ENCODE measurements around the gene GAS7.

Gene GAS7

DNA sequence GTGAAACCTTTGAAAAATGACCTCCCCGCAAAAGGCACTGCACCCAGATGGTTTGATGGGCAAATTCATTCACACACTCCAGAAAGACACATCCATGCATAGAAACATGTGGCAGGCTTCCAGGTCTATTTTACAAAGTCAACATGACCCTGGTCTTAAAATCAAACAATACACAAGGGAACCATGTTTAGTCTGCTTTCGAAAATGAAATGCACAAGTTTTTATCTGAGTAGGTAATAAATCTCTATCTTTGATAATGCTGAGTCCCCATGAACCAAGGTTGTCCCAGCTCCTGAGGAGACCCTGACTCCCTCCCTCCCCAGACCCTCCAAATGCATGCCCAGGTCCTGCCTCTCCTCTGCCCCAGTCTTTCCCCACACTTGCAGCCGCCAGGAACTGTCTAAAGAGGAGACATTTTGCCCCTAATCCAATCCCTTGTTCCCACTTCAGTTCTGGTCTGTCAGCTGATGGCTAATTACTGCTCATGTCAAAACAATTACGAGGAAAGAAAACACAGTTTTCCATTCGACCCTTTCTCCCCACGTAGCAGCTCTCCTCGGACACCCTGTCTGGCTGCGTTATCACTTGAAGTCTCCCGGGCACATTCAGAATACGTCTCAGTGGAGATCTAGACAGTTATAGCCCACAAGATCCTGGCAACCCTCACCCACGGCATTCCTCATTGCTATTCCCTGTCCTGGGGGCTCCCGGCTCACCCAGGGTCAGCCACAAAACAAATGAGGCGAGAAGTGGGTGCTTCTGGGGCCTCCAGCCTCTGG is 224.5 kb downstream of the GAS7 start:
- DNase-seq (ENCODE audit: low read depth): no peak

DNA sequence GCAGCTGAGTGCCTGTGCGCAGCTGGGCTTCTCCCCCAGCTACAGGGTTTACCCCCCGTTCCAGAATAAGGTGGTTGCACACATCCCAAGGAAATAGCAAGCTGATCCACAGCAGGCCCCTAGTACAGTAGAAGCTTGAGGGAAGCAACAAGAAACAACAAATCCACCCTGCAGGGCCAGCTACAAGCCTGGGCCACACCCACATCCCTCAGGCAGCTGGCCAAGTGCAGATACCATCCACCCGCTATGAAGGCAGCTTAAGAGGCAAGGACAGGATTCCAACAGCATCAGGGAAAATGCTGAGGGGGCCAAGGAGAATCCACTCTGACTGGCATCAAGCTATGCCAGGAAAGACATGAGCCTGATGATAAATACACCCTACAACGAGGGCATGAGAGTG is 226.4 kb downstream of the GAS7 start:
- no peak overlapping the region for H3K4me3 ChIP-seq (ENCODE audit: low read depth, low read length)
- DNase-seq (ENCODE audit: low read depth): no peak
- TF ChIP-seq, protein P1, sequence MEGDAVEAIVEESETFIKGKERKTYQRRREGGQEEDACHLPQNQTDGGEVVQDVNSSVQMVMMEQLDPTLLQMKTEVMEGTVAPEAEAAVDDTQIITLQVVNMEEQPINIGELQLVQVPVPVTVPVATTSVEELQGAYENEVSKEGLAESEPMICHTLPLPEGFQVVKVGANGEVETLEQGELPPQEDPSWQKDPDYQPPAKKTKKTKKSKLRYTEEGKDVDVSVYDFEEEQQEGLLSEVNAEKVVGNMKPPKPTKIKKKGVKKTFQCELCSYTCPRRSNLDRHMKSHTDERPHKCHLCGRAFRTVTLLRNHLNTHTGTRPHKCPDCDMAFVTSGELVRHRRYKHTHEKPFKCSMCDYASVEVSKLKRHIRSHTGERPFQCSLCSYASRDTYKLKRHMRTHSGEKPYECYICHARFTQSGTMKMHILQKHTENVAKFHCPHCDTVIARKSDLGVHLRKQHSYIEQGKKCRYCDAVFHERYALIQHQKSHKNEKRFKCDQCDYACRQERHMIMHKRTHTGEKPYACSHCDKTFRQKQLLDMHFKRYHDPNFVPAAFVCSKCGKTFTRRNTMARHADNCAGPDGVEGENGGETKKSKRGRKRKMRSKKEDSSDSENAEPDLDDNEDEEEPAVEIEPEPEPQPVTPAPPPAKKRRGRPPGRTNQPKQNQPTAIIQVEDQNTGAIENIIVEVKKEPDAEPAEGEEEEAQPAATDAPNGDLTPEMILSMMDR (IDR thresholded peaks at IDR 0.05; ENCODE audit: insufficient read depth, low read depth, low read length, missing control alignments): no peak

More for the DNA sequence above, 224.5 kb downstream of the GAS7 start:
- H3K4me3 ChIP-seq (ENCODE audit: low read depth, low read length): no peak overlapping the region
- TF ChIP-seq, protein P1 (IDR thresholded peaks at IDR 0.05; ENCODE audit: insufficient read depth, low read depth, low read length, missing control alignments): no peak

DNA sequence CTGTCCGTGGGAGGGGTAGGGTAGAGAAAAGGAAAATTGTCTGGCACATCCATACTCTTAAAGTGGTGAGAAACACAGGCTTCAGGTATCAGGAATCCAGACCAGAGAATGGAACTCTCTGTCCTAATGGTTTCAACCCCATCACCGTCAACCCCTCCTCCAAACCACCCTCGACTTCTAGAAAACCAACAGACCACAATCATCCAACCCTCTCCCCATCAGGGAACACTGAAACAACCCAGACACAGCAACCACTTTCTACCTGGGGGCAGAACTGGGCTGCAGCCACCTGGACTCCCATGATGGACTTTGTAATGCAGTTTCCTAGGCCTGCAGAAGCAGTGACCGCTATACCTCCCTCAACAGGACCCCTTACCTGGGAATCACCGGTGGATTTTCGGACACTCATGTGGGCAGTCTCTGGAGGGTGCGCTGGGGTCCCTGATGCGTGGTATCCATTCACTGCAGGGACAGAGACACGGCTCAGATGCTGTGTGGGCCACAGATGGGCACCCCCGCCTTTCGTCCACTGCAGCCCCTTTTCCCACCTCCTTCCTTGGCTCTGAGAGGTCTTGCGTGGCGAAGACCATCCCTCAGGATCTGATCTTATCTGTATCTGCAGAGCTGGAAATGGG is 229.0 kb downstream of the GAS7 start:
- H3K4me3 ChIP-seq (ENCODE audit: low read depth, low read length): no peak overlapping the region
- TF ChIP-seq, protein P1 (IDR thresholded peaks at IDR 0.05; ENCODE audit: insufficient read depth, low read depth, low read length, missing control alignments): no peak
- no peak for DNase-seq (ENCODE audit: low read depth)

DNA sequence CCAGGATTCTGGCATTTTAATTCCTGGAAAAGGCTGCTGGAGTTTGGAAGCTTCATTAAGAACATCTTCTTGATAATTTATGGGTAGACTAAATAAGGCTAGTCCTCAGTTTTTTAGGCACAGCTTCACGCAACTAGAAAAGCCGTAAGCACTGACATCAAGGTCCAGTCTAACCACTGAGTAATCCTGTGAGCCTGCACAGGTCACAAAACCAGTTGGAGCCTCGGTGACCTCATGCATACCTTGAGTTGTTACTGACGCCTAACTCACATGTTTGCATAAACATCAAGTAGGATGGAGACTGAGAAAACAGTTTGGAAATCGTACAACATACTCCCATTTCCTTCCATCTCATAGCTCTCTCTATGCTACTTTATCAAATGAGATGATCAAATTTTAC is 229.5 kb downstream of the GAS7 start:
- no peak overlapping the region for H3K4me3 ChIP-seq (ENCODE audit: low read depth, low read length)
- peak; percentile 22 for DNase-seq (ENCODE audit: low read depth)
- TF ChIP-seq, protein P1 (IDR thresholded peaks at IDR 0.05; ENCODE audit: insufficient read depth, low read depth, low read length, missing control alignments): no peak

DNA sequence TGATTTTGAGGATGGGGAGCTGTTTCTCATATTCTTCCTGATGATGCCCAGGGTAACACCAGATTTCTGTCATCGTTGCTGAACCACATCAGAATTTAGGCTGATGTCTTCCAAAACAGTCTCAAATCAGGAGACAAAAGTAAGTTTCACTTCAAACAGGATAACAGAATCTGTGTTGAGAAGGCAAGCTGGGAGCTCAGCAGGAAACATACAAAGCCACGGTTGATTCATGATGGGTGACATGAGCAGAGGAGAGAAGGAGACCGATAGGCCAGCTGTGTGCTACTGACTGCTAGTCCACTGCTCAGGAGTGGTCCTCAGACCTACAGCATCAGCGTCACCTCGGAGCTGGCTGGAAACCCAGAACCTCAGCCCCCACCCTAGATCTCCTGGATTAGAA is 230.4 kb downstream of the GAS7 start:
- TF ChIP-seq, protein P1 (IDR thresholded peaks at IDR 0.05; ENCODE audit: insufficient read depth, low read depth, low read length, missing control alignments): no peak
- no peak overlapping the region for H3K4me3 ChIP-seq (ENCODE audit: low read depth, low read length)
- DNase-seq (ENCODE audit: low read depth): peak; percentile 17

DNA sequence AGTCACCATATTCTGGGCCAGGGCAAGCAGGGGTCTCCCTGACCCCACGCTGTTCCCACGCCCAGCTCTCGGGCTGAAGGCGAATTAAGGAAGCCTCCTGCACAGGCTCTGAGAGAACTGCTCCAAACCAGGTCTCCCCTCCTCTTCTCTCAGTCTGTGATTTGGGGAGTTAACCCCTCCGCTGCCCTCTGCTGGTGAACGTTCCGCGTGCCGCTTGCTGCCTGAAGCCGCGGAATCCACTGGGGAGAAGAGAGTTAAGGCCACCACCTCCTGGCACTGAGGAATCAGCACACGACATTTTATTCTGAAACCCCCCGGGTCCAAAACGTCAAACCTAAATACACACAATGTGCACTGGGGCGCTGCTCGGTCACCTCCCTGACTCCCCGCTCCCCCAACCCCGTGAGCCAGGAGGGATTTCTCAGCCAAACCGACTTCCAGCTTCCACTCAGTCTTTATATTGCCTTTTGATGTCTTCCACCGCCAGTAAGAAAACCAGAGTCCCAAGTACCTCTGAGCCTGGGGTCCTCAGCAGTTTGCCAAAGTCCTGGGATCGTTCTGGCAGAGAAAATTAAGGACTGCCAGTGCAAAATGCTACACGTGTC is 238.9 kb downstream of the GAS7 start:
- peak; percentile 65 for DNase-seq (ENCODE audit: low read depth)
- TF ChIP-seq, protein P1 (IDR thresholded peaks at IDR 0.05; ENCODE audit: insufficient read depth, low read depth, low read length, missing control alignments): peak; percentile 69
- H3K4me3 ChIP-seq (ENCODE audit: low read depth, low read length): no peak overlapping the region

Data from GM12865 (cell line).